GM21526 (cell line): ENCODE measurements around the gene ACSF2.

Source experiments
- ATAC-seq: cut with Tn5 transposase; IDR thresholded peaks from one replicate; pipeline ENCODE4 v1.9.1; 2021; ENCODE audit warnings: moderate library complexity; ENCODE audit not compliant: unreplicated experiment, low FRiP score

Gene ACSF2

DNA sequence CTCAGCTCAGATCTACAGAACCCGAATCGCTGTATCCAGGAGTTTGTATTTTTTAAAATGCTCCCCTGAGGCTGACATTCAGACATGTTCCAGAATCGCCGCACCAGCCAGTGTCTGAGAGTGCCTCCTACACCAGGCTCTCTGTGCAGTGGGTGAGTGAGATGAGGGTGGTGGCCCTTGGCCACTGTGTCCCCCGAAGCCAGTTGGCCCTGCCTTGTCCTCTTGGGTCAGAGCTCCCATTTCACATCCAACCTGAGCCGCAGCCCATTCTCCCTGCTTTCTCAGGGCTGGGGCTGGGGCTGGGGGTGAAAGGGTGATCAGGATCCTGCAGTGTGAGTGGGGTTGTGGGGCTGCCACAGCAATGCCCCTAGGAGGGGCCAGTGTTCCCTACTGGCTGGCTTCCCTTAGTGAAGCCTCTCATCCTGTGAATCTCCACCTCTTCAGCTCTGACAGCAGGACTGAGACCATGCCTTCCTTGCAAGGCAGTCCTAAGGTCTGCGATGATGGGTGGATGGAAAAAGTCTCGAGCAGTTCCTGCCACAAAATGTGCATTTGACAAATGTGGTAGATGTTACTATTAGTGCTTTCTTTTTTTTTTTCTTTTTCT is 69.3 kb downstream of the ACSF2 start:
- ATAC-seq, result no peak

- no peak for ATAC-seq
These were observed 69.9 kb downstream of the ACSF2 start for GRCh38 chr17:50495918-50496317.

- no peak for ATAC-seq
These were observed 72.2 kb downstream of the ACSF2 start for GRCh38 chr17:50498021-50498874.

DNA sequence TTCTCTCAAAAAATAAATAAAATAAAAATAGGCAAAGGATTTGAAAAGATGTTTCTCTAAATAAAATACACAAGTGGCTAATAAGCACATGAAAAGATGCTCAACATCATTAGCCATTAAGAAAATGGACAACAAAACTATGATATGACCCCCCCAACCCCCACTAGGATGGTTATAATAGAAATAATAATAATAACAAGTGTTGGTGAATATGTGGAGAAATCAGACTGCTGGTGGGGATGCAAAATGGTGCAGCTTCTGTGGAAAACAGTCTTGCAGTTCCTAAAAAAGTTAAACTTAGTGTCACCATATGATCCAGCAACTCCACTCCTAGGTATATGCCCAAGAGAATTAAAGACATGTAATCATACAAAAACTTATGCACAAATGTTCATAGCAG is 73.3 kb downstream of the ACSF2 start:
- no peak for ATAC-seq

- no peak for ATAC-seq
These were observed 73.7 kb downstream of the ACSF2 start for GRCh38 chr17:50499721-50500120.

GRCh38 chr17:50501054-50501453 is 75.0 kb downstream of the ACSF2 start:
- no peak for ATAC-seq

DNA sequence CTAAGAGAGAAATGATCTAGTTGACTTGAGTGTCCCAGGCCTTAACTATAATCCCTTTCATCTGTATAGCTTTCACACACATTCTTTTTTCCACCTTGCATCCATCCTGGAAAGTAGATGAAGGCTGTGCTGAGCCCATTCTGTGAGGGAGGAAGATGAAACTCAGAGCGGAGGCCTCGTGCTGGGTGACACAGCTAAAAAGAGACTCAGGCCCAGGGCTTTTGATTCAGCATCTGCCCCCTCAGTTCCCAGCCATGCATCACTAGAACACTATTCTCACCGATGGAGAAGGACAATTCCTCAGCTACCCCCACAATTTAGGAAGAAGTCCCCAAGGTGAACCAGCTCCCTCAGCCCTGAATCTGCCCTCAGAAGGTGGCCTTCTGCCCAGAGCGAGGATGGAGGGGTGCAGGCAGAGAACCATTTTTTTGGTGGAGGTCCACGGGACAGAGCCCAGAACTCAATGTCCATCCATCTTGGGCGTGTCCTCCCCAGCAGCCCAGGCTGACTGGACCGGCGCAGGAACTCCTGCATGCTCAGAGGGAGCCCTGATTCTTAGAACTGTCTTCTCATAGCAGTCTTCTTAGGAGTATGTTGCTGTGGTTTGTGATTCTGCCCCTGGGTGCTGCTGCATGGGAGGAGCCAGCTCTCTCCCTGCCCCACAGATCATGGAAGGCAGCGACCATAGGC is 76.4 kb downstream of the ACSF2 start:
- no peak for ATAC-seq

DNA sequence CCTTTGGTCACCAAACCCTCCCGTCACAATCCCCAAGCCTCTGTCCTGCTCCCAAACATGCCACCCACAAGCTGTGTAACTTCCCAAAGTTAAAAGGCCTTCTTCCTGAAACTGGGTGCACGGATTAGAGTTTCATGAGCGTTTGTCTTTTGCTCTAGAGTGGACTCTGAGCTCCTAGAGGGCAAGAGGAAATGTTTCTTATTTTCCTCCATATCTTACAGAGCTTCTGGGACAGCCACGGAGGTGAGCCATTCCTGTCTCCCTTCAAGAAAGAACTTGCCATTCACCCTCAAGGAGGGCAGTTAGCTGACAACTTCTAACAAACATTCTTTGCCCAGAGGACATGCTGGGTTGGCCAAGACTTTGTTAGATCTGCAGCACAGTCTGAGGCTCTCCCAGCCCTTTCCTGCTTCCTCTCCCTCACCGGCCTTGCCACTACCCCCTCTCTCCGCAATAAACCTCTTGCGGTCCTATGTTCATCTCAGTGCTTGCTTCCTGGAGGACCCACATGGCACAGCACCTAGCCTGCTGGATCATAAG is 79.6 kb downstream of the ACSF2 start:
- ATAC-seq, result no peak

GRCh38 chr17:50506298-50506697 is 80.3 kb downstream of the ACSF2 start:
- no peak for ATAC-seq

- ATAC-seq, result no peak
These were observed 82.0 kb downstream of the ACSF2 start, which contains the start of gene MYCBPAP for GRCh38 chr17:50507871-50508572. Gene MYCBPAP (plus strand): TSS chr17:50508439. CDS start chr17:50508675, 236 bp downstream.

GRCh38 chr17:50508573-50509460 is 82.8 kb downstream of the ACSF2 start:
- no peak for ATAC-seq

- peak; percentile 66 for ATAC-seq
These were observed 85.0 kb downstream of the ACSF2 start for GRCh38 chr17:50511058-50511457.

- ATAC-seq, result no peak
These were observed 87.5 kb downstream of the ACSF2 start for GRCh38 chr17:50513495-50513894.

GRCh38 chr17:50514388-50514787 is 88.4 kb downstream of the ACSF2 start:
- no peak for ATAC-seq

GRCh38 chr17:50514936-50515702 is 89.1 kb downstream of the ACSF2 start:
- ATAC-seq, result no peak

GRCh38 chr17:50517011-50517410 is 91.0 kb downstream of the ACSF2 start:
- ATAC-seq, result no peak

- no peak for ATAC-seq
These were observed 91.7 kb downstream of the ACSF2 start for GRCh38 chr17:50517504-50518383.
